GM18907 (cell line): ENCODE data around the gene OLFM2.
"Not testable (repeated sequence)": the region's sequence is repeated elsewhere in the genome, so short reads cannot be mapped to it uniquely, and the experiment has no call there.

ENCODE experiments used
- ATAC-seq: cut with Tn5 transposase; IDR thresholded peaks from one replicate; pipeline ENCODE4 v1.9.1; 2021; ENCODE audit warnings: mild to moderate bottlenecking, moderate library complexity; ENCODE audit not compliant: unreplicated experiment

Gene OLFM2

GRCh38 chr19:9943744-9944143 is 7.4 kb upstream of the OLFM2 start:
- ATAC-seq: no peak

GRCh38 chr19:9941671-9942070 is 5.4 kb upstream of the OLFM2 start:
- no peak for ATAC-seq

- ATAC-seq: no peak
These were observed 4.9 kb upstream of the OLFM2 start for GRCh38 chr19:9941231-9941630.

GRCh38 chr19:9940778-9941177 is 4.5 kb upstream of the OLFM2 start:
- no peak for ATAC-seq

GRCh38 chr19:9939301-9939913 is 3.1 kb upstream of the OLFM2 start:
- ATAC-seq: no peak

- no peak for ATAC-seq
These were observed 691 bp upstream of the OLFM2 start for GRCh38 chr19:9937001-9937411.

GRCh38 chr19:9935506-9936325 is 599 bp downstream of the OLFM2 start:
- ATAC-seq: no peak

GRCh38 chr19:9934132-9934950 is 2.0 kb downstream of the OLFM2 start:
- peak; percentile 55 for ATAC-seq

GRCh38 chr19:9932835-9933234 is 3.5 kb downstream of the OLFM2 start:
- no peak for ATAC-seq

- no peak for ATAC-seq
These were observed 4.7 kb downstream of the OLFM2 start for GRCh38 chr19:9931629-9932028.

- ATAC-seq: no peak
These were observed 12.9 kb downstream of the OLFM2 start for GRCh38 chr19:9923440-9923839.

- not testable (repeated sequence) for ATAC-seq
These were observed 13.4 kb downstream of the OLFM2 start for GRCh38 chr19:9922782-9923379.

- ATAC-seq: no peak
These were observed 19.0 kb downstream of the OLFM2 start for GRCh38 chr19:9917321-9917720.

- no peak for ATAC-seq
These were observed 19.6 kb downstream of the OLFM2 start for GRCh38 chr19:9916719-9917118.

GRCh38 chr19:9914315-9915207 is 21.8 kb downstream of the OLFM2 start:
- ATAC-seq: no peak

- no peak for ATAC-seq
These were observed 22.4 kb downstream of the OLFM2 start for GRCh38 chr19:9914001-9914314.

GRCh38 chr19:9913237-9914000 is 22.9 kb downstream of the OLFM2 start:
- no peak for ATAC-seq

- ATAC-seq: no peak
These were observed 23.6 kb downstream of the OLFM2 start for GRCh38 chr19:9912551-9913236.

- no peak for ATAC-seq
These were observed 24.7 kb downstream of the OLFM2 start for GRCh38 chr19:9911524-9912185.
